Type B pancreatic cell (in vitro differentiated cells): ENCODE data around the gene DSC2. TPM values are rescaled to one million over a fixed set of nuclear protein-coding genes. Genes with fewer than 3 reads are reported as not detected.
A peak's percentile ranks its signal among the peaks of the same experiment; 100 is the strongest.
"Not testable (repeated sequence)": the region's sequence is repeated elsewhere in the genome, so short reads cannot be mapped to it uniquely, and the experiment has no call there.

ENCODE experiments used
- DNase-seq: peaks from one replicate; pipeline ENCODE4 v3.0.0; 2021; ENCODE audit warnings: mixed read lengths; ENCODE audit not compliant: unreplicated experiment; ENCODE audit errors: extremely low spot score
- H3K27ac Mint-ChIP-seq: 2 replicates; pipeline ENCODE4 v1.8.0; 2021; ENCODE audit warnings: mild to moderate bottlenecking, mixed read lengths
- H3K27me3 Mint-ChIP-seq: 2 replicates; pipeline ENCODE4 v1.8.0; 2021; ENCODE audit warnings: mixed read lengths
- H3K36me3 Mint-ChIP-seq: 2 replicates; pipeline ENCODE4 v1.8.0; 2021; ENCODE audit warnings: mixed read lengths
- H3K4me1 Mint-ChIP-seq: one replicate; pipeline ENCODE4 v1.8.0; 2021; ENCODE audit warnings: mixed read lengths; ENCODE audit not compliant: unreplicated experiment
- H3K4me3 Mint-ChIP-seq: 2 replicates; pipeline ENCODE4 v1.8.0; 2021; ENCODE audit warnings: mild to moderate bottlenecking, mixed read lengths
- H3K9me3 Mint-ChIP-seq: 2 replicates; pipeline ENCODE4 v1.8.0; 2021; ENCODE audit warnings: mixed read lengths
- CTCF ChIP-seq: fragments of 200-600 bp; sonication (generic); conservative IDR thresholded peaks from 2 replicates; pipeline ENCODE4 v1.5.0; 2021; ENCODE audit warnings: antibody characterized with exemption, mild to moderate bottlenecking
- total RNA-seq: library from RNA; stranded (reverse); gene quantifications from 2 replicates; pipeline ENCODE4 v1.2.1, GENCODE V29; 2021; ENCODE audit warnings: low replicate concordance

Gene DSC2
- total RNA-seq, 1 donor from 2014 or later, result 85.4 TPM

GRCh38 chr18:31042406-31043181 lies 59.6 kb downstream of the DSC2 start, which contains the start of gene DSC3:
TSS of gene DSC3 (minus strand) at chr18:31042742. CDS start at chr18:31042660, 82 bp downstream.
- H3K27me3 Mint-ChIP-seq, result peaks cover 68% of the 10 kb centered on the region
- DNase-seq, result peak; percentile 77
- peak; percentile 38 for TF ChIP-seq CTCF
- peaks cover 13% of the 10 kb centered on the region for H3K4me1 Mint-ChIP-seq
- peaks cover 15% of the 10 kb centered on the region for H3K36me3 Mint-ChIP-seq
- peak within 1 kb of the TSS; percentile 94 for H3K27ac Mint-ChIP-seq
- H3K9me3 Mint-ChIP-seq, result peaks cover 16% of the 10 kb centered on the region
- peak within 1 kb of the TSS; percentile 98 for H3K4me3 Mint-ChIP-seq

DNA sequence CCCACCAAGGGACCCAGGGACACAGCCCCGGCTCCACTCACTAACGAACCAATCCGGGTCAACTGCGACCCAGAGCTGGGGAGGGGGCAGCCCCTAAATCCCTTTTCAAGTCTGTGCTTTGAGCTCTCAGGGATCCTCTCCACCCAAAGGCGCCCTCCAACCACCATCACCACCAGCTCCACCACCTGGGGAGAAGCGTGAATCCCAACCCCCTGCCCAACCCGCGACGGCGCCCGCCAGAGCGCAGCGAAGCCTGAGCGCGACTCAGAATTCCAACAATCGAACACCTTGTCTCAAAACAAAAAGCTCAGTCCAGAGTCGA lies 60.2 kb downstream of the DSC2 start:
- H3K27me3 Mint-ChIP-seq, result peaks cover 68% of the 10 kb centered on the region
- peaks cover 15% of the 10 kb centered on the region for H3K36me3 Mint-ChIP-seq
- peak overlapping the region; percentile 98 for H3K4me3 Mint-ChIP-seq
- peaks cover 16% of the 10 kb centered on the region for H3K9me3 Mint-ChIP-seq
- peaks cover 13% of the 10 kb centered on the region for H3K4me1 Mint-ChIP-seq
- TF ChIP-seq CTCF, result no peak
- no peak for DNase-seq
- peak overlapping the region; percentile 94 for H3K27ac Mint-ChIP-seq

GRCh38 chr18:31041271-31042083 lies 60.7 kb downstream of the DSC2 start:
- peaks cover 64% of the 10 kb centered on the region for H3K27me3 Mint-ChIP-seq
- peaks cover 13% of the 10 kb centered on the region for H3K9me3 Mint-ChIP-seq
- H3K4me1 Mint-ChIP-seq, result peaks cover 13% of the 10 kb centered on the region
- DNase-seq, result peak; percentile 70
- peaks cover 15% of the 10 kb centered on the region for H3K36me3 Mint-ChIP-seq
- peak overlapping the region; percentile 94 for H3K27ac Mint-ChIP-seq
- no peak for TF ChIP-seq CTCF
- H3K4me3 Mint-ChIP-seq, result peak overlapping the region; percentile 98

DNA sequence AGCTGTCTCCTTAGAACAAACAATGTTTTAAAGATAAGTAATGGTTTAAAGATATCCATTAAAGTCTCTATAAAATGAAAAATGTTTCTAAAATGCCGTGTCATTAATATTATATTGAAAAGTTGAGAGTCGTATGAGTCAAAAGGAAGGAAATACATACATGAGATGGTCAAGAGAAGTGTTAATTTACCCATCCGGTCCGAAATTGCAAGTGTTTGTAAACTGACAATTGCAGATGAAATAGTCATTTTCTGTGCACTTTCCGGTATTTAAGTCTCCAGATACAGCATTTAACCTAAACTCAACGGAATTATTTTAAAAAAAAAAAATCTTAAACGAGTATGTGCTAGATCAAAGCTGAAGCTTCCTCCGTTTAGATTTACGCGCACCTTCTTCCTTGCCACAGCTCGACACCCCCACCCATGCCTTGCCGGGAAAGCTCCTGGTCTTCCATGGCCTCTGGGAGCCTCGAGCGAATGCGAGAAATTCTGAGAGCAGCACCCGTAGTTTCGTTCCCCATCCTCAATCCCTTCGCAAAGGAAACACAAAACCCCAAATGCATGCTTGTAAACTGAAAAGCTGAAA lies 61.4 kb downstream of the DSC2 start:
- H3K4me3 Mint-ChIP-seq, result peak overlapping the region; percentile 98
- H3K27me3 Mint-ChIP-seq, result peaks cover 60% of the 10 kb centered on the region
- TF ChIP-seq CTCF, result no peak
- H3K27ac Mint-ChIP-seq, result peak overlapping the region; percentile 94
- peaks cover 15% of the 10 kb centered on the region for H3K36me3 Mint-ChIP-seq
- H3K9me3 Mint-ChIP-seq, result peaks cover 11% of the 10 kb centered on the region
- peaks cover 13% of the 10 kb centered on the region for H3K4me1 Mint-ChIP-seq
- no peak for DNase-seq

- Mint-ChIP-seq H3K36me3 (peaks cover 11% of the 10 kb centered on the region), H3K9me3 (peaks cover 11% of the 10 kb centered on the region), H3K4me3 (peak overlapping the region; percentile 98), H3K27ac (peak overlapping the region; percentile 94), H3K4me1 (peaks cover 13% of the 10 kb centered on the region), H3K27me3 (peaks cover 50% of the 10 kb centered on the region)
- no peak for DNase-seq
- no peak for TF ChIP-seq CTCF
Observed at GRCh38 chr18:31039426-31039825, 62.8 kb downstream of the DSC2 start.

DNA sequence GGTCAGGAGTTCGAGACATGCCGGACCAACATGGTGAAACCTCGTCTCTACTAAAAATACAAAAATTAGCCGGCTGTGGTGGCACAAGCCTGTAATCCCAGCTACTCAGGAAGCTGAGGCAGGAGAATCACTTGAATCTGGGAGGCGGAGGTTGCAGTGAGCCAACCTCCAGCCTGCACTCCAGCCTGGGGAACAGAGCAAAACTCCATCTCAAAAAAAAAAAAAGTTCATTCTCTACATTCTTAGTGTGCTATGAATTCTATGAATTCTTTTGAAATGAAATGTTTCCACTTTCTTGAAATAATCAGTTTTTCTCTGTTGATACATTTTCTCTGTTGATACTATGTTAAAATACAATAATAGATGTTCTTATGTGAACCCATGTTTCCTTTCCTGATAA lies 64.5 kb downstream of the DSC2 start:
- H3K36me3 Mint-ChIP-seq, DNase-seq, H3K4me3 Mint-ChIP-seq, H3K4me1 Mint-ChIP-seq, H3K9me3 Mint-ChIP-seq: not testable (repeated sequence)
- peaks cover 35% of the 10 kb centered on the region for H3K27me3 Mint-ChIP-seq
- peak overlapping the region; percentile 51 for H3K27ac Mint-ChIP-seq
